Calu3 (cell line): ENCODE data around the gene CDYL2. TPM values are rescaled to one million over a fixed set of nuclear protein-coding genes. Genes with fewer than 3 reads are reported as not detected.

Experiments
- BruUV-seq: library from RNA; stranded (reverse); fragments of 400-500 nt; replicated peaks from 2 replicates; lab custom pipeline; 2021; lab: Mats Ljungman, UMichigan
- CTCF ChIA-PET: fragments of 300-600 bp; sonication (Branson Sonifier 250); formaldehyde crosslinking; loops from one replicate; lab custom pipeline; 2022; ENCODE audit warnings: antibody characterized with exemption; lab: Charles Lee
- DNase-seq: peaks from one replicate; pipeline ENCODE4 v3.0.0; 2022
- H3K27ac Mint-ChIP-seq: one replicate; pipeline ENCODE4 v1.8.0; 2022; ENCODE audit warnings: mixed read lengths; ENCODE audit not compliant: unreplicated experiment
- H3K27me3 Mint-ChIP-seq: one replicate; pipeline ENCODE4 v1.8.0; 2022; ENCODE audit warnings: mixed read lengths; ENCODE audit not compliant: unreplicated experiment
- H3K36me3 Mint-ChIP-seq: one replicate; pipeline ENCODE4 v1.8.0; 2022; ENCODE audit warnings: mild to moderate bottlenecking, moderate library complexity, mixed read lengths; ENCODE audit not compliant: insufficient read depth, unreplicated experiment
- H3K4me1 Mint-ChIP-seq: one replicate; pipeline ENCODE4 v1.8.0; 2022; ENCODE audit warnings: mild to moderate bottlenecking, low read depth, mixed read lengths; ENCODE audit not compliant: unreplicated experiment
- H3K4me3 Mint-ChIP-seq: one replicate; pipeline ENCODE4 v1.8.0; 2022; ENCODE audit warnings: mild to moderate bottlenecking, low read depth, moderate library complexity, mixed read lengths; ENCODE audit not compliant: unreplicated experiment
- H3K9me3 Mint-ChIP-seq: one replicate; pipeline ENCODE4 v1.8.0; 2022; ENCODE audit warnings: low read depth, mixed read lengths; ENCODE audit not compliant: unreplicated experiment
- intact Hi-C: fragments of 100-400 bp; cut with micrococcal nuclease; formaldehyde crosslinking; loops from one replicate; pipeline ENCODE4 v1.10.0; 2022; ENCODE audit not compliant: unreplicated experiment
- total RNA-seq: library from RNA; stranded (reverse); gene quantifications from 2 replicates; pipeline ENCODE4 v1.2.3, GENCODE V29; 2022
- TF ChIP-seq, protein P1 (sequence below): fragments of 200-600 bp; IDR thresholded peaks from one replicate; pipeline ENCODE4 v1.8.0; 2022; ENCODE audit warnings: antibody characterized with exemption; ENCODE audit not compliant: unreplicated experiment

The CDYL2 gene
- total RNA-seq, 1 experiment from 2014 or later, result 1.0 TPM

DNA sequence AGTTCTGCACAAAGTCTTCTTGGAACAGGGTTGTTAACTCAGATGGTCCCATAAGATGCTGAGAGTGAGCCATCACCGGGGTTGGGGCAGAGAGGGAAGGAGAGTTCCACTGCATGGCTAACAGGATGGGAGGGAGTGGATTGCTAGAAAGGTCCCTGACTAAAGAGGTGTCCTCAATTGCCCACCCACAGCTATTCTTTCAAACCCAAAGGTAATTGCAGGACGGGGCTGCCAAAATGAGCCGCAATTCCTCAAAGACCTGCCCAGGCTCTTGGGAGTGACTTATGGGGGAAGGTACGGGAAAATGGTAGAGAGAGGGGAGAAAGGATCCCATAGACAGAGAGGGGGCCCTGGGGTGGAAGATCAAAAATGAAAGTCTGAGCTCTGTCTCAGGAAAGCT lies 203.2 kb downstream of the CDYL2 start:
- BruUV-seq, result no TSS peak
- peaks cover 19% of the 10 kb centered on the region for H3K27me3 Mint-ChIP-seq
- DNase-seq, result no peak
- H3K4me1 Mint-ChIP-seq, result no peaks in the 10 kb centered on the region
- H3K36me3 Mint-ChIP-seq, result no peaks in the 10 kb centered on the region
- intact Hi-C loops, result no loop called here
- CTCF ChIA-PET, result no interaction called here
- H3K4me3 Mint-ChIP-seq, result no peak overlapping the region
- no peak overlapping the region for H3K27ac Mint-ChIP-seq
- TF ChIP-seq, protein P1, sequence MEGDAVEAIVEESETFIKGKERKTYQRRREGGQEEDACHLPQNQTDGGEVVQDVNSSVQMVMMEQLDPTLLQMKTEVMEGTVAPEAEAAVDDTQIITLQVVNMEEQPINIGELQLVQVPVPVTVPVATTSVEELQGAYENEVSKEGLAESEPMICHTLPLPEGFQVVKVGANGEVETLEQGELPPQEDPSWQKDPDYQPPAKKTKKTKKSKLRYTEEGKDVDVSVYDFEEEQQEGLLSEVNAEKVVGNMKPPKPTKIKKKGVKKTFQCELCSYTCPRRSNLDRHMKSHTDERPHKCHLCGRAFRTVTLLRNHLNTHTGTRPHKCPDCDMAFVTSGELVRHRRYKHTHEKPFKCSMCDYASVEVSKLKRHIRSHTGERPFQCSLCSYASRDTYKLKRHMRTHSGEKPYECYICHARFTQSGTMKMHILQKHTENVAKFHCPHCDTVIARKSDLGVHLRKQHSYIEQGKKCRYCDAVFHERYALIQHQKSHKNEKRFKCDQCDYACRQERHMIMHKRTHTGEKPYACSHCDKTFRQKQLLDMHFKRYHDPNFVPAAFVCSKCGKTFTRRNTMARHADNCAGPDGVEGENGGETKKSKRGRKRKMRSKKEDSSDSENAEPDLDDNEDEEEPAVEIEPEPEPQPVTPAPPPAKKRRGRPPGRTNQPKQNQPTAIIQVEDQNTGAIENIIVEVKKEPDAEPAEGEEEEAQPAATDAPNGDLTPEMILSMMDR, result no peak
- H3K9me3 Mint-ChIP-seq, result peaks cover 7% of the 10 kb centered on the region

DNA sequence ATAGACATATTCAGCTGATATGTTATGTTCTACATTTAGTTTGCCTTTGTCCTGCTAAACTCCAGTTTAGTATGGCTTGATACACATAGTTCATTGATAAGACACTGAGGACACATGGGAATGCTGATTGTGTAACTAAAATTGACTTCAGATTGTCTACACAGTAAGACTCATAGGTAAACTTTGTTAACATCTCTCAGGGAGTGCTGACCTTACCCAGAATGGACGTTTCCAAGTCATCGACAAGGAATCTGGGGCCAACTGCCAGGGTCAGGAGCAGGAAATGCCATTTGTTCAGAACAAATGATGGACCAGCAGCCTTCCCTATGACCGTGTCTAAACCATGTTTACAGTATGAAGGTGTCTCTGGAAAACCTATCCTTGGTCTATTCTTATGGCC lies 204.9 kb downstream of the CDYL2 start:
- no peaks in the 10 kb centered on the region for H3K36me3 Mint-ChIP-seq
- CTCF ChIA-PET, result no interaction called here
- H3K27me3 Mint-ChIP-seq, result peaks cover 19% of the 10 kb centered on the region
- intact Hi-C loops, result no loop called here
- no peaks in the 10 kb centered on the region for H3K4me1 Mint-ChIP-seq
- no peak overlapping the region for H3K27ac Mint-ChIP-seq
- BruUV-seq, result no TSS peak
- no peak for DNase-seq
- no peak overlapping the region for H3K4me3 Mint-ChIP-seq
- peaks cover 10% of the 10 kb centered on the region for H3K9me3 Mint-ChIP-seq
- TF ChIP-seq, protein P1, result no peak

DNA sequence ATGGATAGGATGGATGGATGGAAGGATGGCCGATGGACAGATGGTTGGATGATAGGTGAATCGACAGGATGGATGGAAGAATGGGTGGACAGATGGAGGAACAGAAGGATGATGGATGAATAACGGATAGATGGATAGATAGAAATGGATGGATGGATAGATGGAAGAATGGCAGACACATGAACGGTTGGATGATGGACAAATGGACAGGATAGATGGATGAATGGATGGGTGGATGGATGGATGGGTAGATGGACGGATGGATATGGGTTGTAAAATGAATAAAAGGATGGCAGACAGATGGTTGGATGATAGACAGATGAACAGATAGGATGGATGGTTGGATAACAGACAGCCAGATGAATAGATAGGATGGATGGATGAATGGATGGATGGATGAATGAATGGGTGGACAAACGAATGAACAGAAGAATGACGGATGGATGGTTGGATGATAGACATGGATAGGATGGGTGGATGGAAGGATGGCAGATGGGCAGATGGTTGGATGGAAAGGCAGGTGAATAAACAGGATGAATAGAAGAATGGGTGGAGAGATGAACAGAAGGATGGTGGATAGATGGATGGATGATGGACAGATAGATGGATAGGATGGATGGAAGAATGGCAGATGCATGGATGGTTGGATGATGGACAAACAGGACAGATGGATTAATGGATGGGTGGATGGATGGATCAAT lies 207.7 kb downstream of the CDYL2 start:
- Mint-ChIP-seq H3K27ac (no peak overlapping the region), H3K27me3 (peaks cover 18% of the 10 kb centered on the region), H3K36me3 (no peaks in the 10 kb centered on the region), H3K9me3 (peaks cover 12% of the 10 kb centered on the region), H3K4me3 (no peak overlapping the region), H3K4me1 (no peaks in the 10 kb centered on the region)
- TF ChIP-seq, protein P1, result no peak
- DNase-seq, result no peak
- CTCF ChIA-PET, result no interaction called here
- BruUV-seq, result no TSS peak
- intact Hi-C loops, result no loop called here

DNA sequence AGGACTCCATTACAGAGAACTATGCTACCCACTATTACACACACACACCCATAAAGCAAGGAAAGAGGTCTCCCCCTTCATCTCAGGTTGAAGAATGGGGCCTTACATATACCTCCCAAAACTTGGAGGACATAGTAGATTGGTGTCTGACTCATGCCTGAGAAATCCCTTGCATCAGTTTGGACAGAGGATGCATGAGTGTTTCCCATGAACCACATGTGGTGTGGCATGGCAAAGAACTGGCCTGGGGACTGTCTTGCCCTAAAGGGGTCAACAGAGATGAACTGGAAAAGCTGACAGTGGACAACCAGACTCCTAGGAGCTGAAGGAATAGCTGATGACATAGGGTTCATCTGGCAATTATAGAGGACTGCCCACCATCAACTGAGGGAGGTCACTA lies 209.6 kb downstream of the CDYL2 start:
- CTCF ChIA-PET, result no interaction called here
- H3K27ac Mint-ChIP-seq, result no peak overlapping the region
- TF ChIP-seq, protein P1, result no peak
- H3K36me3 Mint-ChIP-seq, result no peaks in the 10 kb centered on the region
- no peak for DNase-seq
- no peaks in the 10 kb centered on the region for H3K4me1 Mint-ChIP-seq
- peaks cover 12% of the 10 kb centered on the region for H3K9me3 Mint-ChIP-seq
- peaks cover 11% of the 10 kb centered on the region for H3K27me3 Mint-ChIP-seq
- intact Hi-C loops, result no loop called here
- BruUV-seq, result no TSS peak
- H3K4me3 Mint-ChIP-seq, result no peak overlapping the region
